ENCODE results near the gene LDHD. TPM values are rescaled to one million over a fixed set of nuclear protein-coding genes. Genes with fewer than 3 reads are reported as not detected.

Gene LDHD
- total and polyA plus RNA-seq, 8 donors, result 6.9 to 20.3 (median 9.7) TPM

- intact Hi-C loops (cut with DNase I), result no loop called here
- Histone ChIP-seq H3K4me1 (peaks cover 0 to 5% (median 2%) of the 10 kb centered on the region in 3 donors), H3K9me3 (no peaks in the 10 kb centered on the region), H3K4me3 (no peak overlapping the region), H3K36me3 (no peaks in the 10 kb centered on the region), H3K27me3 (no peaks in the 10 kb centered on the region), H3K27ac (no peak overlapping the region)
- ATAC-seq, result peak in 3 of 4 donors; percentile 48 to 85 (median 73)
- FAIRE-seq, result no peak
- TF ChIP-seq CTCF (IDR thresholded peaks at IDR 0.05), result no peak
- WGBS, 2 donors, result 69 to 71% methylated on average over 12 of the region's 12 CpGs
- no peak for DNase-seq
Observed at GRCh38 chr16:75074920-75075687, 41.5 kb downstream of the LDHD start.

GRCh38 chr16:75074304-75074793 is 42.2 kb downstream of the LDHD start:
- no peaks in the 10 kb centered on the region for H3K27me3 ChIP-seq
- H3K9me3 ChIP-seq, result no peaks in the 10 kb centered on the region
- 86 to 88% methylated on average over 4 of the region's 4 CpGs for WGBS, 2 donors
- DNase-seq (no peak), ATAC-seq (no peak), FAIRE-seq (no peak)
- no peaks in the 10 kb centered on the region for H3K36me3 ChIP-seq
- intact Hi-C loops (cut with DNase I), result no loop called here
- no peak overlapping the region for H3K4me3 ChIP-seq
- H3K27ac ChIP-seq, result no peak overlapping the region
- H3K4me1 ChIP-seq, result peaks cover 0 to 5% (median 5%) of the 10 kb centered on the region in 3 donors
- no peak for TF ChIP-seq CTCF (IDR thresholded peaks at IDR 0.05)

- Histone ChIP-seq H3K9me3 (no peaks in the 10 kb centered on the region), H3K36me3 (no peaks in the 10 kb centered on the region), H3K27ac (no peak overlapping the region), H3K4me3 (no peak overlapping the region), H3K4me1 (peaks cover 0 to 5% (median 5%) of the 10 kb centered on the region in 3 donors), H3K27me3 (no peaks in the 10 kb centered on the region)
- DNase-seq (no peak), ATAC-seq (no peak), FAIRE-seq (no peak)
- TF ChIP-seq CTCF (IDR thresholded peaks at IDR 0.05), result no peak
- WGBS, 2 donors, result 86 to 90% methylated on average over 20 of the region's 20 CpGs
- intact Hi-C loops (cut with DNase I), result no loop called here
Observed at GRCh38 chr16:75073545-75074303, 42.9 kb downstream of the LDHD start.

- Histone ChIP-seq H3K36me3 (no peaks in the 10 kb centered on the region), H3K27ac (no peak overlapping the region), H3K4me3 (no peak overlapping the region), H3K9me3 (no peaks in the 10 kb centered on the region), H3K4me1 (peaks cover 0 to 5% (median 5%) of the 10 kb centered on the region in 3 donors), H3K27me3 (no peaks in the 10 kb centered on the region)
- WGBS, 2 donors, result 93% methylated on average over 2 of the region's 2 CpGs
- intact Hi-C loops (cut with DNase I), result no loop called here
- TF ChIP-seq CTCF (IDR thresholded peaks at IDR 0.05), result no peak
- DNase-seq (no peak), FAIRE-seq (no peak), ATAC-seq (peak in 1 of 4 donors; percentile 27)
Observed at GRCh38 chr16:75072239-75072947, 44.2 kb downstream of the LDHD start.

Measured in pancreas (tissue), 10 donors.